Measurements from ENCODE around the gene ISYNA1. TPM values are rescaled to one million over a fixed set of nuclear protein-coding genes. Genes with fewer than 3 reads are reported as not detected.

The ISYNA1 gene
- total and polyA plus RNA-seq, 2 experiments from 2014 or later, result 191 to 208 TPM

DNA sequence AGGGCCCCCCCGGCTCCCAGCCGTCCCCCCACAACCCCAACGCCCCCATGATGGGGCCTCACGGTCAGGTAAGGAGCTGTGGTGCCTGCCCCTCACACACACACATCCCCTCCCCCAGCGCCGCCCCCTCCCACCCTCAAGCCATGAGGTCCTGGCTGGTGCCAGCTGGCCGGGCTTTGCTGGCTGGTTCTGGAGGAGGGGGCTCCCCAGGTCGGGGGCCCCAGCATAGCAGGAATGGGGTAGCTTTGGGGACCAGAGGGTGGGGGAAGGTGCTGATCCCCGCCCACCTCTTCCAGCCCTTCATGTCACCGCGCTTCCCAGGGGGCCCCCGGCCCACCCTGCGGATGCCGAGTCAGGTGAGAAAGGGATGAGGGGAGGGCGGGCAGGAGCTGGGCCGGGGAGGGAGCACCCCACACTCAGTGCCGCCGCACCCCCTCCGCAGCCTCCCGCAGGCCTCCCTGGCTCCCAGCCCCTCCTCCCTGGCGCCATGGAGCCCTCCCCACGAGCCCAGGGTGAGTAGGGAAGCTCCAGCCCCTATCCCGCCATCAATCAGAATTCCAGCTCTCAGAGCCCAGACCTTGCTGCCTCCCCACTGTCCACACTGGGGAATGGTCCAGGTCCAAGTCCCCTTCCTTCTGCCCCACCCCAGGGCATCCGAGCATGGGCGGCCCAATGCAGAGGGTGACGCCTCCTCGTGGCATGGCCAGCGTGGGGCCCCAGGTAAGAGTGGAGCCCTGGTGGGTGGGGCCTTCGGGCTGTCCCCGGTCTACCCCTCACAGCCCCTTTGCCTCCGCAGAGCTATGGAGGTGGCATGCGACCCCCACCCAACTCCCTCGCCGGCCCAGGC lies 6.4 kb downstream of the ISYNA1 start (continued):
- no peak for TF ChIP-seq STAT1 (IDR thresholded peaks at IDR 0.05; ENCODE audit: unreplicated experiment)
- TF ChIP-seq ZNF331 (CRISPR knock-in tag; IDR thresholded peaks at IDR 0.05; ENCODE audit: low read depth), result no peak
- TF ChIP-seq NANOG (IDR thresholded peaks at IDR 0.05; ENCODE audit: borderline replicate concordance), result no peak
- no peak for TF ChIP-seq EZH2 (IDR thresholded peaks at IDR 0.05; ENCODE audit: low read depth, unreplicated experiment)

DNA sequence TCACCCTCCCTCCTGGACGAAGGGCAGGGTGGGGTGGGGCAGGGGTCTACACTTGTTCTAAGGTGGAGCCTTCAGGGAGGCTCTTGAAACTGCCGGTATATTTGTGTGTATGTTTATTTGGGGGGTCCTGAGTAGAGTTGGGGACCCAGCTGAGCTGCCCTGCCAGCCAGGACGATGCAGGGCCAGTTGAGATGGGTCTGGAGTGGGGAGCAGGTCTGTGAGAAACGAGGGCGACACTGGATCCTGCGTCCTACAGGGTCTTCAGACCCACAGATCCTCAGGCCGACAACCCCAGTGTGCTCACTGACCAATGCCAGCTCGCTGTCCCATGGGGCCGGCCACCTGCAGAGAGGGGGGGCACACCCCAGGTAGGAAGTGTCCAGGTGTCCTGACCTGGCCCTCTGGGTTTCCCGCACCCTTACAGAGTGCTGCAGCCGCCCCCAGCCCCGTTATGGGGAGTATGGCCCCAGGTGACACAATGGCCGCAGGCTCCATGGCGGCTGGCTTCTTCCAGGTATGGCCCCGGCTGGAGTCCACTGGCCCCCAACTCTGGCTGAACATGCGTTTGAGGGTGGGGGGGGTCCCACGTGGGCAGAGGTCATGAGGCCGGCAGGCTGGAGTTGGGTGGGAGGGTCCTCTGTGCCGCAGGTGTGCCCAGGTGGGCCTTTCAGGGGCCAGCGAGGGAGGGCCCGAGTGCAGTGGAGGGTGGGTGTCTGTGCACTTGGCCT lies 7.4 kb downstream of the ISYNA1 start:
- Mint-ChIP-seq H3K27ac (no peak overlapping the region), H3K4me1 (peaks cover 19% of the 10 kb centered on the region), H3K27me3 (ENCODE audit: insufficient read depth, low read depth, poor library complexity) (peaks cover 18% of the 10 kb centered on the region), H3K36me3 (ENCODE audit: low read depth) (peaks cover 9% of the 10 kb centered on the region; the same call in 2 of the 3 replicates), H3K9me3 (no peaks in the 10 kb centered on the region), H3K4me3 (peak overlapping the region; percentile 58; the same call in 2 of the 3 replicates)
- Histone ChIP-seq H3K9me2 (ENCODE audit: insufficient read depth) (no peaks in the 10 kb centered on the region), H2AFZ (no peak overlapping the region), H3K27me3 (ENCODE audit: insufficient read depth) (no peaks in the 10 kb centered on the region), H3K4me2 (peak overlapping the region; percentile 91; the same call in 1 of the 2 replicates), H3F3A (replicated peaks; ENCODE audit: low read depth) (peaks cover 12% of the 10 kb centered on the region; the same call in 1 of the 2 replicates), H3K27ac (ENCODE audit: low read depth) (no peak overlapping the region), H3K4me3 (no peak overlapping the region), H3K36me3 (ENCODE audit: insufficient read depth) (no peaks in the 10 kb centered on the region), H3K4me1 (ENCODE audit: insufficient read depth) (peaks cover 44% of the 10 kb centered on the region), H4K20me1 (replicated peaks; ENCODE audit: insufficient read depth) (peaks cover 2% of the 10 kb centered on the region), H3K79me2 (replicated peaks; ENCODE audit: insufficient read depth) (no peaks in the 10 kb centered on the region)
- no peak for ATAC-seq
- no peak for DNase-seq (ENCODE audit: low spot score)
- TF ChIP-seq EZH2phosphoT487 (IDR thresholded peaks at IDR 0.05; ENCODE audit: unreplicated experiment) (no peak), POLR2AphosphoS5 (IDR thresholded peaks at IDR 0.05; ENCODE audit: low read depth) (no peak), ZNF114 (CRISPR knock-in tag; IDR thresholded peaks at IDR 0.05) (no peak), EZH2 (IDR thresholded peaks at IDR 0.05; ENCODE audit: low read depth, unreplicated experiment) (no peak), ZNF331 (CRISPR knock-in tag; IDR thresholded peaks at IDR 0.05; ENCODE audit: low read depth) (no peak), CREB1 (CRISPR knock-in tag; IDR thresholded peaks at IDR 0.05; ENCODE audit: low read depth) (no peak), STAT1 (IDR thresholded peaks at IDR 0.05; ENCODE audit: unreplicated experiment) (no peak)
- TF ChIP-seq, protein P1, sequence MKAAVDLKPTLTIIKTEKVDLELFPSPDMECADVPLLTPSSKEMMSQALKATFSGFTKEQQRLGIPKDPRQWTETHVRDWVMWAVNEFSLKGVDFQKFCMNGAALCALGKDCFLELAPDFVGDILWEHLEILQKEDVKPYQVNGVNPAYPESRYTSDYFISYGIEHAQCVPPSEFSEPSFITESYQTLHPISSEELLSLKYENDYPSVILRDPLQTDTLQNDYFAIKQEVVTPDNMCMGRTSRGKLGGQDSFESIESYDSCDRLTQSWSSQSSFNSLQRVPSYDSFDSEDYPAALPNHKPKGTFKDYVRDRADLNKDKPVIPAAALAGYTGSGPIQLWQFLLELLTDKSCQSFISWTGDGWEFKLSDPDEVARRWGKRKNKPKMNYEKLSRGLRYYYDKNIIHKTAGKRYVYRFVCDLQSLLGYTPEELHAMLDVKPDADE (IDR thresholded peaks at IDR 0.05), result no peak
- TF ChIP-seq, protein P2, sequence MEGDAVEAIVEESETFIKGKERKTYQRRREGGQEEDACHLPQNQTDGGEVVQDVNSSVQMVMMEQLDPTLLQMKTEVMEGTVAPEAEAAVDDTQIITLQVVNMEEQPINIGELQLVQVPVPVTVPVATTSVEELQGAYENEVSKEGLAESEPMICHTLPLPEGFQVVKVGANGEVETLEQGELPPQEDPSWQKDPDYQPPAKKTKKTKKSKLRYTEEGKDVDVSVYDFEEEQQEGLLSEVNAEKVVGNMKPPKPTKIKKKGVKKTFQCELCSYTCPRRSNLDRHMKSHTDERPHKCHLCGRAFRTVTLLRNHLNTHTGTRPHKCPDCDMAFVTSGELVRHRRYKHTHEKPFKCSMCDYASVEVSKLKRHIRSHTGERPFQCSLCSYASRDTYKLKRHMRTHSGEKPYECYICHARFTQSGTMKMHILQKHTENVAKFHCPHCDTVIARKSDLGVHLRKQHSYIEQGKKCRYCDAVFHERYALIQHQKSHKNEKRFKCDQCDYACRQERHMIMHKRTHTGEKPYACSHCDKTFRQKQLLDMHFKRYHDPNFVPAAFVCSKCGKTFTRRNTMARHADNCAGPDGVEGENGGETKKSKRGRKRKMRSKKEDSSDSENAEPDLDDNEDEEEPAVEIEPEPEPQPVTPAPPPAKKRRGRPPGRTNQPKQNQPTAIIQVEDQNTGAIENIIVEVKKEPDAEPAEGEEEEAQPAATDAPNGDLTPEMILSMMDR (conservative IDR thresholded peaks at IDR 0.05; ENCODE audit: low read depth in 2 of 2), result no peak
- TF ChIP-seq, protein P3, sequence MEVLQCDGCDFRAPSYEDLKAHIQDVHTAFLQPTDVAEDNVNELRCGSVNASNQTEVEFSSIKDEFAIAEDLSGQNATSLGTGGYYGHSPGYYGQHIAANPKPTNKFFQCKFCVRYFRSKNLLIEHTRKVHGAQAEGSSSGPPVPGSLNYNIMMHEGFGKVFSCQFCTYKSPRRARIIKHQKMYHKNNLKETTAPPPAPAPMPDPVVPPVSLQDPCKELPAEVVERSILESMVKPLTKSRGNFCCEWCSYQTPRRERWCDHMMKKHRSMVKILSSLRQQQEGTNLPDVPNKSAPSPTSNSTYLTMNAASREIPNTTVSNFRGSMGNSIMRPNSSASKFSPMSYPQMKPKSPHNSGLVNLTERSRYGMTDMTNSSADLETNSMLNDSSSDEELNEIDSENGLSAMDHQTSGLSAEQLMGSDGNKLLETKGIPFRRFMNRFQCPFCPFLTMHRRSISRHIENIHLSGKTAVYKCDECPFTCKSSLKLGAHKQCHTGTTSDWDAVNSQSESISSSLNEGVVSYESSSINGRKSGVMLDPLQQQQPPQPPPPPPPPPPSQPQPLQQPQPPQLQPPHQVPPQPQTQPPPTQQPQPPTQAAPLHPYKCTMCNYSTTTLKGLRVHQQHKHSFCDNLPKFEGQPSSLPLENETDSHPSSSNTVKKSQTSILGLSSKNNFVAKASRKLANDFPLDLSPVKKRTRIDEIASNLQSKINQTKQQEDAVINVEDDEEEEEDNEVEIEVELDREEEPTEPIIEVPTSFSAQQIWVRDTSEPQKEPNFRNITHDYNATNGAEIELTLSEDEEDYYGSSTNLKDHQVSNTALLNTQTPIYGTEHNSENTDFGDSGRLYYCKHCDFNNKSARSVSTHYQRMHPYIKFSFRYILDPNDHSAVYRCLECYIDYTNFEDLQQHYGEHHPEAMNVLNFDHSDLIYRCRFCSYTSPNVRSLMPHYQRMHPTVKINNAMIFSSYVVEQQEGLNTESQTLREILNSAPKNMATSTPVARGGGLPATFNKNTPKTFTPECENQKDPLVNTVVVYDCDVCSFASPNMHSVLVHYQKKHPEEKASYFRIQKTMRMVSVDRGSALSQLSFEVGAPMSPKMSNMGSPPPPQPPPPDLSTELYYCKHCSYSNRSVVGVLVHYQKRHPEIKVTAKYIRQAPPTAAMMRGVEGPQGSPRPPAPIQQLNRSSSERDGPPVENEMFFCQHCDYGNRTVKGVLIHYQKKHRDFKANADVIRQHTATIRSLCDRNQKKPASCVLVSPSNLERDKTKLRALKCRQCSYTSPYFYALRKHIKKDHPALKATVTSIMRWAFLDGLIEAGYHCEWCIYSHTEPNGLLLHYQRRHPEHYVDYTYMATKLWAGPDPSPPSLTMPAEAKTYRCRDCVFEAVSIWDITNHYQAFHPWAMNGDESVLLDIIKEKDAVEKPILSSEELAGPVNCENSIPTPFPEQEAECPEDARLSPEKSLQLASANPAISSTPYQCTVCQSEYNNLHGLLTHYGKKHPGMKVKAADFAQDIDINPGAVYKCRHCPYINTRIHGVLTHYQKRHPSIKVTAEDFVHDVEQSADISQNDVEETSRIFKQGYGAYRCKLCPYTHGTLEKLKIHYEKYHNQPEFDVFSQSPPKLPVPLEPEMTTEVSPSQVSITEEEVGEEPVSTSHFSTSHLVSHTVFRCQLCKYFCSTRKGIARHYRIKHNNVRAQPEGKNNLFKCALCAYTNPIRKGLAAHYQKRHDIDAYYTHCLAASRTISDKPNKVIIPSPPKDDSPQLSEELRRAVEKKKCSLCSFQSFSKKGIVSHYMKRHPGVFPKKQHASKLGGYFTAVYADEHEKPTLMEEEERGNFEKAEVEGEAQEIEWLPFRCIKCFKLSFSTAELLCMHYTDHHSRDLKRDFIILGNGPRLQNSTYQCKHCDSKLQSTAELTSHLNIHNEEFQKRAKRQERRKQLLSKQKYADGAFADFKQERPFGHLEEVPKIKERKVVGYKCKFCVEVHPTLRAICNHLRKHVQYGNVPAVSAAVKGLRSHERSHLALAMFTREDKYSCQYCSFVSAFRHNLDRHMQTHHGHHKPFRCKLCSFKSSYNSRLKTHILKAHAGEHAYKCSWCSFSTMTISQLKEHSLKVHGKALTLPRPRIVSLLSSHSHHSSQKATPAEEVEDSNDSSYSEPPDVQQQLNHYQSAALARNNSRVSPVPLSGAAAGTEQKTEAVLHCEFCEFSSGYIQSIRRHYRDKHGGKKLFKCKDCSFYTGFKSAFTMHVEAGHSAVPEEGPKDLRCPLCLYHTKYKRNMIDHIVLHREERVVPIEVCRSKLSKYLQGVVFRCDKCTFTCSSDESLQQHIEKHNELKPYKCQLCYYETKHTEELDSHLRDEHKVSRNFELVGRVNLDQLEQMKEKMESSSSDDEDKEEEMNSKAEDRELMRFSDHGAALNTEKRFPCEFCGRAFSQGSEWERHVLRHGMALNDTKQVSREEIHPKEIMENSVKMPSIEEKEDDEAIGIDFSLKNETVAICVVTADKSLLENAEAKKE (CRISPR knock-in tag; IDR thresholded peaks at IDR 0.05), result no peak
